GM12872 (cell line): ENCODE data around the gene OBSCN.

Experiments used
- CTCF ChIP-seq: IDR thresholded peaks from 3 replicates; pipeline ENCODE4 v1.5.1; 2011; ENCODE audit warnings: low read depth, mild to moderate bottlenecking, low read length, moderate library complexity; ENCODE audit not compliant: insufficient read depth

Gene OBSCN

GRCh38 chr1:228190182-228190581 lies 17.7 kb upstream of the OBSCN start:
- no peak for TF ChIP-seq CTCF

DNA sequence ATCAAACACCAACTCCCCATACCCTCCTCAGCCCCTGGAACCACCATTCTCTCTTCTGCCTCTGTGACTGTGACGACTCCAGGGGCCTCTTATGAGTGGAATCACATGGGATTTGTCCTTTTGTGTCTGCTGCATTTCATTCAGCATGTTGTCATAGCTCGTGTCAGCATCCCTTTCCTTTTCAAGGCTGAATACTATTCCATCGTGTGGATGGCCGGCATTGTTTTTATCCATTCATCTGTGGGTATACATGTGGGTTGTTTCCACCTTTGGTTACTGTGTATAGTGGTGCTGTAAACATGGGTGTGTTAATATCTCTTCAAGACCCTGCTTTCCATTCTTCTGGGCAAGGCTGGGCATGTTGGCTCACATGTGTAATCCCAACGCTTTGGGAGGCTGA lies 17.1 kb upstream of the OBSCN start:
- no peak for TF ChIP-seq CTCF

DNA sequence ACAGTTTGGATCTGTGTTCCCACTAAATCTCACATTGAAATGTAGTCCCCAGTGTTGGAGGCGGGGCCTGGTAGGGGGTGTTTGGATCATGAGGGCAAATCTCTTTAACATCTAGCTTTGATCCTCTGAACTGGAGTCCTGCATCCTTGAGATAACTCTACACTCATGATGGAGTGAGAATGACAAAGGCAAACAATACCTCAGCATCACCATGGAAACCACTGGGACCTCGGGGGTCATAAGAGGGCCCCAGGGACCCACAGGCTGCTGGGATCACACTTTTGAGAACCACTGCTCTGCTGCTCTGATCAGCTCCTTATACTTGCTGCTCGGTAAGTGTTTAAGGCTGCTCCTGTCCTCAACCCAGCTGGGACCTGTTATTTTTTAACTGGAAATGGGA lies 13.4 kb upstream of the OBSCN start:
- no peak for TF ChIP-seq CTCF

DNA sequence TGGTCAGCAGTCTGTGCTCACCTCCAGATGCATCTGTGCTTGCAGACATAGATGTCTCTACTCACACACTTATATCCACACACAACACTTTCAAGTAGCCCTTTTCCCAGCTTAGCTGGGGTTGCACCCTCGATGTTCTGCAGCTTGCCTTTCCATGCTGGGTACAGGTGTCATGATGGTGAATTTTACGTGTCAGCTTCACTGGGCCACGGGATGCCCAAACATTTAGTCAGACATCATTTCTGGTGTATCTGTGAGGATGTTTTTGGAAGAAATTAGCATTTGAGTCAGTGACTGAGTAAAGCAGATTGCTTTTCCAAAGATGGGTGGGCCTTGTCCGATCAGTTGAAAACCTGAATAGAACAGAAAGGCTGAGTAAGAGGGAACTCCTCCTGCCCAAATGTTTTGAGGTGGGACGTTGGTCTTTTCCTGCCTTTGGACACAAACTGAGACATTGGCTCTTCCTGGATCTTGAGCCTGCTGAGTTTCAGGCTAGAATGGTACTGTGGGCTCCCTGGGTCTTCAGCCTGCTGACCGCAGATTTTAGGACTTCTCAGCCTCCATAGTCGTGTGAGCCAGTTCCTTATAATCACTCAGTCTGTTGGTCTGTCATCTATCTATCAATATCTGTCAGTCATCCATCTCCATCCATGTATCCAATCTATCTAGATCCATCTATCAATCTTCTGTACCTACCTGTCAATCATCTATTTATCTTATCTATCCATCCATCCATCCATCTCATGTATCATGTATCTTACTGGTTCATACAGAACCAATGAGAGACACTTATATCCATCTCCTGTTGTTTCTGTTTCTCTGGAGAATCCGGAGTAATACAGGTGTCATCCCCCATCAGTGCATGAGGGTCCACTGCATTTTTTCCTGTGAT lies 12.7 kb upstream of the OBSCN start:
- TF ChIP-seq CTCF, result no peak

- TF ChIP-seq CTCF, result no peak
Observed at GRCh38 chr1:228197555-228198147, 10.2 kb upstream of the OBSCN start.

DNA sequence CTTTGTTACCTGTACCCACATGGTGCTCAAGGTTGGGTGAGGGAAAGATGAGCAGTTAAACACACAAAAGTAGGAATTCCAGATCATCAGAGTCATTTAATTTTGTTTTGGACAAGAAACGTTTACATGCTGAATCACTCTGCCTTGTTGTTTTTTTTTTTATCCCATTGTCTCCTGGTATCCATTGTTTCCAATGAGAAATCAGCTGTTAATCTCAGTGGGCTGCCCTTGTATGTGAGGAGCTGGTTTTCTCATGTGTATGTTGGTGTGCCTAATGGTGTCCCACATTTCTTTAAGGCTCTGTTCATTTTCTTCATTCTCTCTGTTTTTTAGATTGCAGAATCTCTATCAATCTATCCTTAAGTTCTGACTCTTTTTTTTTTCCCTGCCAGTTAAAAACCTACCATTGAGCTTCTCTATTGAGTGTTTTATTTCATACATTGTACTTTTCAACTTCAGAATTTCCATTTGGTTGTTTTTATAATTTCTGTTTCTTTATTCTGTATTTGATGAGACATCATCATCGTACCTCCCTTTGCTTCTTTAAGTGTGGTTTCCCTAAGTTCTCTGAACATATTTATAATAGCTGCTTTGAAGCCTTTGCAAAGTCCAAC lies 8.8 kb upstream of the OBSCN start:
- TF ChIP-seq CTCF, result no peak

DNA sequence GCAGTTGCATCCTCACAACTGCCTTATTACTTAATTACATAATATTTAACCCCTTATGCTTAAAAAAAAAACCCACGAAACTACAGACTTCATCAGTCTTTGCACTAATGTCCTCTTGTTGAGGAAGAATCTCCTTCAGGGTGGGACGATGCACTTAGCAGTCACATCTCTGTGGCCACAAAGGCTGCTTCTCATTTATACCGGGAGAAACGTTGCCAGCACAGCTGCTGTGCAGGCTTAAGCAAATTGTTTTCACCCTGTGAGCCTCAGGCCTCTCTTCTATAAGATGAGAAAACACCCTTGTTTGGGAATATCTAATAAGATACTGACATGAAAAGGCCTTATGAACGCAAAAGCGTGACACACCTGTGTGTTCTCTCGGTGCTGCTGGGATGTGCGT lies 2.9 kb upstream of the OBSCN start:
- TF ChIP-seq CTCF, result no peak
